GM23338 (cell line): ENCODE measurements around the gene DLG4. TPM values are rescaled to one million over a fixed set of nuclear protein-coding genes. Genes with fewer than 3 reads are reported as not detected.
A peak's percentile ranks its signal among the peaks of the same experiment; 100 is the strongest.

ENCODE experiments used
- ATAC-seq: fragments of 200-7000 bp; cut with Tn5 transposase; 3 replicates; pipeline ENCODE4 v1.9.1; 2020
- DNase-seq: peaks from one replicate; pipeline ENCODE4 v3.0.0-alpha.2; 2015; ENCODE audit warnings: low spot score
- H2AFZ ChIP-seq: fragments of 200-600 bp; sonication (generic); 2 replicates; pipeline ENCODE4 v1.8.0; 2016; ENCODE audit warnings: antibody characterized with exemption, mild to moderate bottlenecking, moderate library complexity
- H3F3A ChIP-seq: fragments of 200-600 bp; sonication (generic); replicated peaks from 2 replicates; pipeline ENCODE4 v1.8.0; 2017; ENCODE audit warnings: antibody characterized with exemption, mixed run types, low read depth
- H3K27ac ChIP-seq: fragments of 200-600 bp; sonication (generic); 2 replicates; pipeline ENCODE4 v1.6.1; 2016; ENCODE audit warnings: low read depth
- H3K27me3 ChIP-seq: fragments of 200-600 bp; sonication (generic); 2 replicates; pipeline ENCODE4 v1.8.0; 2016; ENCODE audit warnings: mild to moderate bottlenecking, mixed run types, moderate library complexity; ENCODE audit not compliant: insufficient read depth
- H3K36me3 ChIP-seq: fragments of 200-600 bp; sonication (generic); 2 replicates; pipeline ENCODE4 v1.8.0; 2016; ENCODE audit warnings: mild to moderate bottlenecking; ENCODE audit not compliant: insufficient read depth
- H3K4me1 ChIP-seq: fragments of 200-600 bp; sonication (generic); 2 replicates; pipeline ENCODE4 v1.8.0; 2016; ENCODE audit warnings: mild to moderate bottlenecking, moderate library complexity; ENCODE audit not compliant: insufficient read depth
- H3K4me2 ChIP-seq: fragments of 200-600 bp; sonication (generic); 2 replicates; pipeline ENCODE4 v1.7.1; 2017; ENCODE audit warnings: mixed run types
- H3K4me3 ChIP-seq: fragments of 200-600 bp; sonication (generic); 2 replicates; pipeline ENCODE4 v1.6.1; 2016; ENCODE audit warnings: mixed run types
- H3K79me2 ChIP-seq: fragments of 200-600 bp; sonication (generic); replicated peaks from 2 replicates; pipeline ENCODE4 v1.8.0; 2017; ENCODE audit warnings: mild to moderate bottlenecking; ENCODE audit not compliant: insufficient read depth
- H3K9me2 ChIP-seq: fragments of 200-600 bp; sonication (generic); 2 replicates; pipeline ENCODE4 v1.8.0; 2017; ENCODE audit not compliant: insufficient read depth
- H4K20me1 ChIP-seq: fragments of 200-600 bp; sonication (generic); replicated peaks from 2 replicates; pipeline ENCODE4 v1.8.0; 2017; ENCODE audit warnings: mild to moderate bottlenecking; ENCODE audit not compliant: insufficient read depth
- H3K27ac Mint-ChIP-seq: 2 replicates; pipeline ENCODE4 v1.8.0; 2020; ENCODE audit warnings: inconsistent platforms, mild to moderate bottlenecking, moderate library complexity, mixed read lengths
- H3K27me3 Mint-ChIP-seq: 3 replicates; pipeline ENCODE4 v1.8.0; 2022; ENCODE audit warnings: low read depth, mild to moderate bottlenecking, moderate library complexity, mixed read lengths, inconsistent platforms; ENCODE audit not compliant: insufficient read depth, poor library complexity
- H3K36me3 Mint-ChIP-seq: 3 replicates; pipeline ENCODE4 v1.8.0; 2021; ENCODE audit warnings: low read depth, mild to moderate bottlenecking, inconsistent platforms, moderate library complexity, mixed read lengths
- H3K4me1 Mint-ChIP-seq: 3 replicates; pipeline ENCODE4 v1.8.0; 2020; ENCODE audit warnings: mild to moderate bottlenecking, inconsistent platforms, mixed read lengths
- H3K4me3 Mint-ChIP-seq: 3 replicates; pipeline ENCODE4 v1.8.0; 2021; ENCODE audit warnings: moderate library complexity, mild to moderate bottlenecking, inconsistent platforms, mixed read lengths
- H3K9me3 Mint-ChIP-seq: 3 replicates; pipeline ENCODE4 v1.8.0; 2020; ENCODE audit warnings: moderate library complexity, mild to moderate bottlenecking, inconsistent platforms, mixed read lengths
- EZH2phosphoT487 ChIP-seq: fragments of 200-600 bp; sonication (generic); IDR thresholded peaks from one replicate; pipeline ENCODE4 v1.8.1; 2018; ENCODE audit warnings: antibody characterized with exemption; ENCODE audit not compliant: unreplicated experiment
- ZNF114 ChIP-seq: fragments of 250-450 bp; sonication (Bioruptor Pico); IDR thresholded peaks from 2 replicates; pipeline ENCODE4 v1.5.0; 2020; ENCODE audit warnings: mild to moderate bottlenecking, moderate library complexity
- ZNF331 ChIP-seq: fragments of 250-450 bp; sonication (Bioruptor Pico); IDR thresholded peaks from 2 replicates; pipeline ENCODE4 v1.5.0; 2020; ENCODE audit warnings: low read depth, mild to moderate bottlenecking, moderate library complexity
- ZNF462 ChIP-seq: fragments of 250-450 bp; sonication (Bioruptor Pico); IDR thresholded peaks from 2 replicates; pipeline ENCODE4 v1.5.0; 2020; ENCODE audit warnings: mild to moderate bottlenecking, moderate library complexity
- polyA plus RNA-seq: library from polyadenylated mRNA; unstranded; fragments of >200 nt; fragmentation: Nextera tagmentation; extraction: Ambion mirVana; gene quantifications from 2 replicates; pipeline ENCODE4 v1.2.1, GENCODE V29; 2016
- total RNA-seq: library from RNA; depleted of rRNA; stranded (reverse); fragments of >200 nt; shearing (Covaris generic); gene quantifications from 2 replicates; pipeline ENCODE4 v1.2.3, GENCODE V29; 2014
- TF ChIP-seq, protein P1 (sequence below): IDR thresholded peaks from one replicate; pipeline ENCODE4 v1.6.1; 2018; ENCODE audit warnings: antibody characterized with exemption; ENCODE audit not compliant: unreplicated experiment

Gene DLG4
- total and polyA plus RNA-seq, 2 experiments from 2014 or later: 11.1 to 31.0 TPM

DNA sequence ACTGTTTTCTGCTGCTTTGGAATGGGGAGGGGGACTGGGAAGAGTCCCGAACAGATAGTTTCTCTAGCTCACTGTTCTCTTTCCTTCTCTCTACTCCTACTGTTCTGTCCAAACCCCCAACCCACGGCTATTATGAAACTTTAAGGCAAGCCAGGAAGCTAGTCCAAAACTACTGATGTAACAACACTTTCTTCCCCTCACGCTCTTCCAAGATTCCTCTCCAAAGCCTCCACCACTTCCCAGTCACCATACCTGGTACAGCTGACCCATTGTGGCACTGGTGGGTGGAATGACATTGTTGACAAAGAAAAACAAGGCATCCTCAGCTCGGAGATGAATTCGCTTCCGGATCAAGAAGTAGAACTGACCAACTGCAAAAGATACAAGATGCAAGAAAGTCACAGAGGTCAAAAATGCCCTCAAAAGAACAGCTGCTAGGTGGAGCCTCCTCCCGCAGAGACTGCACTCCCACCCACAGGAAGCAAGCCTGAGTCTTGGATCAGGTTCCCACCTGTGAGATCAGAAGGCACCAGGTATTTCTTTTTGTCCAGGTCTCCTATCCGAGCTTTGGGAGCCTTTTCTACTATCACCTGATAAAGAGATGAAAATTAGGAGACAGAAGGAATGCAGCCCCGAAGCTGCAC is 21.6 kb upstream of the DLG4 start (continued):
- TF ChIP-seq ZNF462 (CRISPR knock-in tag): no peak
- TF ChIP-seq, protein P1, sequence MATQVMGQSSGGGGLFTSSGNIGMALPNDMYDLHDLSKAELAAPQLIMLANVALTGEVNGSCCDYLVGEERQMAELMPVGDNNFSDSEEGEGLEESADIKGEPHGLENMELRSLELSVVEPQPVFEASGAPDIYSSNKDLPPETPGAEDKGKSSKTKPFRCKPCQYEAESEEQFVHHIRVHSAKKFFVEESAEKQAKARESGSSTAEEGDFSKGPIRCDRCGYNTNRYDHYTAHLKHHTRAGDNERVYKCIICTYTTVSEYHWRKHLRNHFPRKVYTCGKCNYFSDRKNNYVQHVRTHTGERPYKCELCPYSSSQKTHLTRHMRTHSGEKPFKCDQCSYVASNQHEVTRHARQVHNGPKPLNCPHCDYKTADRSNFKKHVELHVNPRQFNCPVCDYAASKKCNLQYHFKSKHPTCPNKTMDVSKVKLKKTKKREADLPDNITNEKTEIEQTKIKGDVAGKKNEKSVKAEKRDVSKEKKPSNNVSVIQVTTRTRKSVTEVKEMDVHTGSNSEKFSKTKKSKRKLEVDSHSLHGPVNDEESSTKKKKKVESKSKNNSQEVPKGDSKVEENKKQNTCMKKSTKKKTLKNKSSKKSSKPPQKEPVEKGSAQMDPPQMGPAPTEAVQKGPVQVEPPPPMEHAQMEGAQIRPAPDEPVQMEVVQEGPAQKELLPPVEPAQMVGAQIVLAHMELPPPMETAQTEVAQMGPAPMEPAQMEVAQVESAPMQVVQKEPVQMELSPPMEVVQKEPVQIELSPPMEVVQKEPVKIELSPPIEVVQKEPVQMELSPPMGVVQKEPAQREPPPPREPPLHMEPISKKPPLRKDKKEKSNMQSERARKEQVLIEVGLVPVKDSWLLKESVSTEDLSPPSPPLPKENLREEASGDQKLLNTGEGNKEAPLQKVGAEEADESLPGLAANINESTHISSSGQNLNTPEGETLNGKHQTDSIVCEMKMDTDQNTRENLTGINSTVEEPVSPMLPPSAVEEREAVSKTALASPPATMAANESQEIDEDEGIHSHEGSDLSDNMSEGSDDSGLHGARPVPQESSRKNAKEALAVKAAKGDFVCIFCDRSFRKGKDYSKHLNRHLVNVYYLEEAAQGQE: no peak
- TF ChIP-seq EZH2phosphoT487: no peak
- TF ChIP-seq ZNF331 (CRISPR knock-in tag): no peak

DNA sequence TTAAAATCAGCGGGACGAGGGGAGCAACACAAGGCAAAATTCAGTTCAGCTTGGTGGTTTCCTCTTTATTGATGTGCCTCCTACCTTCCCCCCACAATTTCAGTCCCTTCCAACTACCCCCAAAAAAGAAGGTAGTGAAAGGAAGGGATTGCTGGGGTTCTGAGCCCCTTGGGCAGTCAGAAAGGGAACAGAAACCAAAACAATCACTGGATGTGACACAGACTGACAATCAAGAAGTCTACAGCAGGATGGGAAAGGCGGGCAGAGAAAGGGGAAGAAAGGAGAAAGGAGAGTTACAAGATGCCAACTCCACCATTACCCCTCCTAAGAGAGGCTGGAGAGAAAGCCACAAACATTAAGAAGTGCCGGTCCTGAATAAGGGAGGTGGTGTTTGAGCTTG is 20.7 kb upstream of the DLG4 start:
- H4K20me1 ChIP-seq: peaks cover 16% of the 10 kb centered on the region
- Mint-ChIP-seq H3K36me3 (peaks cover 54% of the 10 kb centered on the region), H3K27ac (peak overlapping the region; percentile 76), H3K9me3 (no peaks in the 10 kb centered on the region; the same call in none of the 3 replicates), H3K27me3 (peaks cover 33% of the 10 kb centered on the region), H3K4me1 (peaks cover 37% of the 10 kb centered on the region), H3K4me3 (peak overlapping the region; percentile 87)
- no peaks in the 10 kb centered on the region for H3K9me2 ChIP-seq
- TF ChIP-seq ZNF462 (CRISPR knock-in tag): no peak
- TF ChIP-seq ZNF114 (CRISPR knock-in tag): no peak
- DNase-seq (no peak), ATAC-seq (no peak)
- peak overlapping the region; percentile 78; the same call in 1 of the 2 replicates for H3K4me3 ChIP-seq
- no peak overlapping the region; the same call in 1 of the 2 replicates for H3K4me2 ChIP-seq
- peaks cover 43% of the 10 kb centered on the region for H3K79me2 ChIP-seq
- H3K27me3 ChIP-seq: no peaks in the 10 kb centered on the region
- peaks cover 19% of the 10 kb centered on the region for H3K4me1 ChIP-seq
- H3K27ac ChIP-seq: 0 out of 2 replicates have a peak overlapping the region, but pooled peaks have one; percentile 93
- H3F3A ChIP-seq: peaks cover 41% of the 10 kb centered on the region
- H3K36me3 ChIP-seq: peaks cover 17% of the 10 kb centered on the region
- H2AFZ ChIP-seq: no peak overlapping the region
